K562 (cell line): ENCODE results near the gene TCF12. TPM values are rescaled to one million over a fixed set of nuclear protein-coding genes. Genes with fewer than 3 reads are reported as not detected.
A peak's percentile ranks its signal among the peaks of the same experiment; 100 is the strongest.

Source experiments
- HDAC2 ChIP-seq: fragments of 450-650 bp; IDR thresholded peaks from 2 replicates; pipeline ENCODE4 v1.6.1; 2016; ENCODE audit warnings: mild to moderate bottlenecking
- MYBL2 ChIP-seq, 2 experiments: fragments of 450-650 bp in 1 of 2; sonication (generic) in 1 of 2; formaldehyde crosslinking in 1 of 2; IDR thresholded peaks; 2 replicates each; pipeline versions ENCODE4 v1.6.1 to v1.8.1; 2017 to 2022; ENCODE audit warnings: borderline replicate concordance in 1 of 2, inconsistent platforms in 1 of 2, low read depth in 1 of 2, mild to moderate bottlenecking in 1 of 2, missing genetic modification reagents in 1 of 2, moderate library complexity in 1 of 2
- TEAD1 ChIP-seq, 2 experiments: fragments of 450-650 bp in 1 of 2; sonication (generic) in 1 of 2; formaldehyde crosslinking; IDR thresholded peaks; 2 replicates each; pipeline versions ENCODE4 v1.4.0 to v1.8.0; 2020 to 2022; ENCODE audit warnings: mild to moderate bottlenecking in 2 of 2, missing genetic modification reagents in 1 of 2
- ZBTB40 ChIP-seq, 2 experiments: fragments of 450-650 bp in 1 of 2; sonication (generic) in 1 of 2; formaldehyde crosslinking in 1 of 2; IDR thresholded peaks; 2 replicates each; pipeline versions ENCODE4 v1.7.1 to v1.9.0; 2016 to 2022; ENCODE audit warnings: inconsistent platforms in 1 of 2, mild to moderate bottlenecking in 1 of 2, missing genetic modification reagents in 1 of 2
- ZNF609 ChIP-seq: sonication (generic); formaldehyde crosslinking; IDR thresholded peaks from 2 replicates; pipeline ENCODE4 v1.8.1; 2023; ENCODE audit warnings: missing genetic modification reagents, mild to moderate bottlenecking, borderline replicate concordance
- polyA plus RNA-seq, 8 experiments: library from polyadenylated mRNA; depleted of rRNA in 4 of 8; stranded (reverse) in 5 of 8; unstranded in 3 of 8; fragments of >200 nt; fragmentation: Nextera tagmentation in 2 of 8; fragmentation: Illumina TruSeq in 1 of 8; extraction: Ambion mirVana in 2 of 8; extraction: Trizol in 1 of 8; gene quantifications; 2 replicates each; pipeline versions ENCODE4 v1.2.1 to v1.2.3, GENCODE V29; 2011 to 2014; ENCODE audit warnings: inconsistent platforms in 1 of 8, missing spikeins in 1 of 8
- total RNA-seq, 7 experiments: library from RNA; depleted of rRNA in 6 of 7; stranded (reverse); fragments of >200 nt in 6 of 7; fragmentation: Illumina TruSeq in 2 of 7; extraction: Trizol in 2 of 7; gene quantifications; 2 replicates each; pipeline versions ENCODE4 v1.2.1 to v1.2.3, GENCODE V29; 2011 to 2021; ENCODE audit warnings: low replicate concordance in 1 of 7

The TCF12 gene
- total and polyA plus RNA-seq, 9 of the 15 experiments (the other 6 are each of a cell fraction or from before 2014, with no cell fraction given) = 10.5 to 132 (median 52.9) TPM

- TF ChIP-seq TEAD1 (CRISPR knock-in tag; IDR thresholded peaks at IDR 0.05) (peak; percentile 38 to 70; a peak in 2 of 4 replicates), MYBL2 (IDR thresholded peaks at IDR 0.05; ENCODE audit: low read depth) (no peak), MYBL2 (CRISPR knock-in tag; IDR thresholded peaks at IDR 0.05; ENCODE audit: borderline replicate concordance) (no peak), ZBTB40 (IDR thresholded peaks at IDR 0.05) (0 out of 2 replicates have a peak, but pooled peaks have one; percentile 8), ZBTB40 (CRISPR knock-in tag; IDR thresholded peaks at IDR 0.05) (no peak), ZNF609 (CRISPR knock-in tag) (no peak), HDAC2 (0 out of 2 replicates have a peak, but pooled peaks have one; percentile 20)
These were observed 406.1 kb downstream of the TCF12 start (continued) for GRCh38 chr15:57324590-57324890.
